ENCODE data around the gene SMOC1. TPM values are rescaled to one million over a fixed set of nuclear protein-coding genes. Genes with fewer than 3 reads are reported as not detected.

Gene SMOC1
- total RNA-seq, 1 donor from 2014 or later, result 4.4 TPM

- Histone ChIP-seq H3K4me1 (no peaks in the 10 kb centered on the region), H3K4me3 (no peak overlapping the region), H3K27me3 (ENCODE audit: low read depth) (peaks cover 80% of the 10 kb centered on the region), H3K27ac (replicated peaks) (no peak overlapping the region), H3K36me3 (no peaks in the 10 kb centered on the region), H3K9me3 (replicated peaks) (peaks cover 29% of the 10 kb centered on the region)
- no peak for TF ChIP-seq CTCF (IDR thresholded peaks at IDR 0.05; ENCODE audit: borderline replicate concordance)
- DNase-seq, result no peak
- intact Hi-C loops (cut with micrococcal nuclease), result no loop called here
These were observed 64.0 kb downstream of the SMOC1 start for GRCh38 chr14:69943084-69943780.

DNA sequence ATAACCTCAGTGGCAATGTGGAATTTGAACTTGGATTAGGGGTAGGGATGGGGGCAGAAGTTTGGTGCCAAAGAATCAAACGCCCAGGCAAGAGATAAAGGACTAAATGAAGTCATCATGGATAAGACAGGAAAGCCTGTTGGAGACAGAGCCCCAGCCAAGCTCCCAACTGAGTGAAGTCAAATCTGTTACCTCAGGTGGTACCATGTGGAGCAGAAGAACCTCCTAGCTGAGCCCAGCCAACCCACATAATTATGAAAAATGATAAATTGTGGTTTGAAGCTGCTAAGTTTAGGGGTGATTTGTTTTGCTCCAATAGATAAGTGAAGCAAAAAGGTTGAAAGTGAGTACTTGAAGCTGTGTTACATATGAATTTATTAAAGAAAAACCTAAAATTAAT, 66.1 kb downstream of the SMOC1 start:
- H3K27me3 ChIP-seq (ENCODE audit: low read depth), result peaks cover 65% of the 10 kb centered on the region
- H3K36me3 ChIP-seq, result no peaks in the 10 kb centered on the region
- TF ChIP-seq CTCF (IDR thresholded peaks at IDR 0.05; ENCODE audit: borderline replicate concordance), result no peak
- no peak for DNase-seq
- peaks cover 29% of the 10 kb centered on the region for H3K9me3 ChIP-seq (replicated peaks)
- H3K4me1 ChIP-seq, result no peaks in the 10 kb centered on the region
- no peak overlapping the region for H3K4me3 ChIP-seq
- no peak overlapping the region for H3K27ac ChIP-seq (replicated peaks)
- intact Hi-C loops (cut with micrococcal nuclease), result no loop called here

GRCh38 chr14:69945912-69946311, 66.7 kb downstream of the SMOC1 start:
- peaks cover 29% of the 10 kb centered on the region for H3K9me3 ChIP-seq (replicated peaks)
- intact Hi-C loops (cut with micrococcal nuclease), result no loop called here
- no peaks in the 10 kb centered on the region for H3K4me1 ChIP-seq
- H3K27me3 ChIP-seq (ENCODE audit: low read depth), result peaks cover 62% of the 10 kb centered on the region
- H3K4me3 ChIP-seq, result no peak overlapping the region
- H3K36me3 ChIP-seq, result no peaks in the 10 kb centered on the region
- no peak for DNase-seq
- H3K27ac ChIP-seq (replicated peaks), result no peak overlapping the region
- TF ChIP-seq CTCF (IDR thresholded peaks at IDR 0.05; ENCODE audit: borderline replicate concordance), result no peak

- Histone ChIP-seq H3K36me3 (no peaks in the 10 kb centered on the region), H3K4me1 (no peaks in the 10 kb centered on the region), H3K9me3 (replicated peaks) (peaks cover 29% of the 10 kb centered on the region), H3K27me3 (ENCODE audit: low read depth) (peaks cover 52% of the 10 kb centered on the region), H3K27ac (replicated peaks) (no peak overlapping the region), H3K4me3 (no peak overlapping the region)
- DNase-seq, result no peak
- intact Hi-C loops (cut with micrococcal nuclease), result no loop called here
- TF ChIP-seq CTCF (IDR thresholded peaks at IDR 0.05; ENCODE audit: borderline replicate concordance), result no peak
These were observed 69.1 kb downstream of the SMOC1 start for GRCh38 chr14:69948351-69948750.

GRCh38 chr14:69951263-69951662, 72.0 kb downstream of the SMOC1 start:
- no peak overlapping the region for H3K4me3 ChIP-seq
- intact Hi-C loops (cut with micrococcal nuclease), result no loop called here
- peaks cover 7% of the 10 kb centered on the region for H3K9me3 ChIP-seq (replicated peaks)
- TF ChIP-seq CTCF (IDR thresholded peaks at IDR 0.05; ENCODE audit: borderline replicate concordance), result no peak
- no peak for DNase-seq
- H3K36me3 ChIP-seq, result no peaks in the 10 kb centered on the region
- no peaks in the 10 kb centered on the region for H3K4me1 ChIP-seq
- H3K27me3 ChIP-seq (ENCODE audit: low read depth), result peaks cover 49% of the 10 kb centered on the region
- H3K27ac ChIP-seq (replicated peaks), result no peak overlapping the region

Measured in left ventricle myocardium inferior (tissue), 1 donor.